Omental fat pad (tissue), 4 donors: ENCODE measurements around the gene ACTBL2. TPM values are rescaled to one million over a fixed set of nuclear protein-coding genes. Genes with fewer than 3 reads are reported as not detected.

Source experiments
- ATAC-seq: fragments of 150-250 bp; one replicate; pipeline ENCODE4 v1.9.1; 2016; ENCODE audit warnings: mild to moderate bottlenecking, moderate library complexity; ENCODE audit not compliant: low FRiP score
- DNase-seq: peaks from one replicate; pipeline ENCODE4 v3.0.0-alpha.2; 2019; ENCODE audit warnings: low spot score
- CTCF ChIP-seq, 3 donors: fragments of 450-650 bp; IDR thresholded peaks; one replicate each; pipeline ENCODE4 v1.5.1; 2016 to 2017; ENCODE audit warnings: antibody characterized with exemption in 3 of 3, mild to moderate bottlenecking in 3 of 3, moderate library complexity in 2 of 3
- total RNA-seq, 4 donors: library from RNA; depleted of rRNA; stranded (reverse); fragments of >200 nt; gene quantifications; one replicate each; pipeline ENCODE4 v1.1.0, GENCODE V29; 2016

Gene ACTBL2
- total RNA-seq, 4 donors from 2014 or later, result 0.12 to 0.19 TPM; not detected in 2

GRCh38 chr5:57503433-57503832 lies 20.8 kb upstream of the ACTBL2 start:
- TF ChIP-seq CTCF (IDR thresholded peaks at IDR 0.05), result no peak
- no peak for ATAC-seq
- no peak for DNase-seq

GRCh38 chr5:57501414-57502201 lies 19.0 kb upstream of the ACTBL2 start:
- DNase-seq, result no peak
- no peak for ATAC-seq
- no peak for TF ChIP-seq CTCF (IDR thresholded peaks at IDR 0.05)

DNA sequence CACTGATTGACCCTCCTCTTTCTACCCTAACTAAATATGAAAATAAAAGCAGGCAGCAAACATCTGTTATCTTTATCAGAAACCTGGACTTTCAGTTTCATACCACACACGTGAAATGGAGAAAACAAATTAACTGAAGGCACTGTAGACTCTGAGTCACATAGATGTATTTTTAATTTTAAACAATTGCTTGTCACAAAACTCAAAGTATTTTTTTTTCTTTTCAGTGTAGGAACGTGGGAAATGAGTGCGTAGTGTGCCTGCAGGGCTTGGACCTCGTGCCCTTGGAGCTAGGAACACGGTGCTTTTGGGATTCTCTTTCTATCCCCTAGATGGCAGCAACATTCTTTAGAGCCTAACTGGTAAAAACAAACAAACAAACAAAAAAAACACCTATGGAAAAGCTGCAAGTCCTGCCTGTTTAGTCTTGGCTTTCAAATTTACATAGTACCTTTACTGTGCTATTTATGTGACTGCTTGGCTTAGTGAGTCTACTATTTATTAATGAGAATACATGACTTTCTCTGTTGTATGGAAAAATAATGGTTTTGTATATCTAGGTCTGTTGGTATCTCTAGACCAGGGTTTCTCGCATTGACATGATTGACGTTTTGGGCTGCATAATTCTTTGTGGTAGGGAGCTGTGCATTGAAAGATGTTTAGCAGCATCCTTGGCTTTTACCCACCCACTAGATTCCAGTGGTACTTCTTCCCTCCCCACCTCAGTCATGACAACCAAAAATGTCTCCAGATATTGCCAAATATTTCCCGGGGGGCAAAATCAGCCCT lies 16.8 kb upstream of the ACTBL2 start:
- ATAC-seq (peak; percentile 56), DNase-seq (no peak)
- TF ChIP-seq CTCF (IDR thresholded peaks at IDR 0.05), result no peak

GRCh38 chr5:57497733-57498132 lies 15.1 kb upstream of the ACTBL2 start:
- no peak for DNase-seq
- no peak for TF ChIP-seq CTCF (IDR thresholded peaks at IDR 0.05)

DNA sequence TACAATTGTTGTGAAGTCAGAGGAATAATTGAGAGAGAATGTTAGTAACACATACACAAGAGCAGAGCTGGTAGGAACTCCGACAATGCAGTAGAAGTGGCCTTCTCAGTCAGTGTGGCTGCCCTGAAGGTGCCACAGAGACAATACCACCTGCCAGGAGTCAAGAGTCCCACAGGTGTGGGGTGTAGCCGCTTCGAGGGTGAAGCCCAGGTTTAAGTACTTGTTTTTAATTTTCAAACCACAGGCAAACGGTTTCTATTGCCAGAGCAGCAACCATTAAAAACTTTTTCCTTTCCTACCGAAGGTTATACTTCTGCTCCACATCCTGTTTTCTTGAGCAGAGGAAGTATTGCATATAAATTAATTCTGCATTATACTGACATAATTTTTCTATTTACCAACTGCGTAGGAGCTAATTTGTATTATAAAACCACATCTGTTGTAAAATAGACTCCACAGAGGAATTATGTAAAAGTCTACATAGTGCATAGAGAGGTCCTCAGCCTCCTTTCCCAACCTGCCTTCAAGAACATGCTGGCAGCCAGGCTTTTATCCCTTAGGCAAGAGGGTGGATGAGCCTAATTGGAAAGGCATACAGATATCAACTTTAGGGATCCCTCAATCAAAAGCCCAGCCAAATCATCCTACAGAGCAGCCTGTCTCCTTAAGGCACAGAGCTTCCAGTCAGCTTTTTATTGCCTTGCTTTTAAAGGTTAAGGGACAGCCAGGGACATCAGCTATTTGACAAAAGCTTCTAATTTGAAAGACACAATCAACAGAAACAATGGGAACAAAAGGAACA lies 12.9 kb upstream of the ACTBL2 start:
- DNase-seq (no peak), ATAC-seq (no peak)
- TF ChIP-seq CTCF (IDR thresholded peaks at IDR 0.05), result no peak

More at GRCh38 chr5:57497733-57498132, 15.1 kb upstream of the ACTBL2 start:
- ATAC-seq, result no peak

DNA sequence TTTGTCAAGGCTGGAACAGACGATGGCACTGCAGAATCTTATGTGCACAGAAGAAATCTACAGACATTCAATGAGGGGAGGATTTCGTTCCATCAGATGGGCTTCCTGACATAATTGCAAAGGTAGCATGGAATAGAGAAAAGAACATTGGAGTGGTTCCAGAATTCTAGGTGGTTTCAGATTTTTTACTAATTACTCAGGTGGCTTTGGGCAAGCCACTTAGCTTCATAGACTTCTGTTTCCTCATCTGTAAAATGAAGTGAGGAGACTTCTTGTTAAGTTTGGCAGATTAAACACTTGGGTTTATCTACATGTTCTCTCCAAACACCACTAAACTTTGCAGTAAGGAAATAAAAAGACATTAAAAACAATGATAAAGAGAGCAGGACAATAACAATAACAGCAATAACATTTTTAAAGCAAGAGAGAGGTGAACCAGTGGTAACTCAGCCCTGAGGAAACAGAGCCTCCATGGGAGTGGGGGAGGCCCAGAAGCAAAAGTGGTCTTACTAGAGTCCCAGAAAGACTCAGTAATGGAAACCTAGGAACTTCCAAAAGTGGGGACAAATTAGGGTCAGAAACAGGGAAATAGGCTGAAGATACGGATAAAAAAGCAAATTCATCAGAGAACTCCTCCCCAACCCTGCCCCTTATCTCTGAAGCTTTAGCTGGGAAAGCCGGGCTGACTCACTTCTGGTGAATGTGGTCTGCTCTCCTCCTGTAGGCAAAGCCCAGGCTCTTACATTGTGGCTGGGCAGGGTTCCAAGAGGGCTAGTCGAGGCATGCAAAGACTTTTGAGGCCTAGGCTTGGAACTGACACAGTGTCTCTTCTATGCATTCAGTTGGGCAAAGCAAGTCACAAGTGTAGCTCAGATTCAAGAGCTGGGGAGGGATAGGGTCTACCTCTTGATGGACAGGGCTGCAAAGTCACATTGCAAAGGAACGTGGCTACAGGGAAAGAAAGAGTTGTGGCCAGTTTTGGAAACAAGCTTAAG lies 11.8 kb upstream of the ACTBL2 start:
- ATAC-seq (peak; percentile 90), DNase-seq (peak; percentile 71)
- TF ChIP-seq CTCF (IDR thresholded peaks at IDR 0.05), result no peak
